GM21526 (cell line): Measurements from ENCODE around the gene DPY19L1.
"Not testable (repeated sequence)": the region's sequence is repeated elsewhere in the genome, so short reads cannot be mapped to it uniquely, and the experiment has no call there.

Experiments used
- ATAC-seq: cut with Tn5 transposase; IDR thresholded peaks from one replicate; pipeline ENCODE4 v1.9.1; 2021; ENCODE audit warnings: moderate library complexity; ENCODE audit not compliant: unreplicated experiment, low FRiP score

DPY19L1 gene

DNA sequence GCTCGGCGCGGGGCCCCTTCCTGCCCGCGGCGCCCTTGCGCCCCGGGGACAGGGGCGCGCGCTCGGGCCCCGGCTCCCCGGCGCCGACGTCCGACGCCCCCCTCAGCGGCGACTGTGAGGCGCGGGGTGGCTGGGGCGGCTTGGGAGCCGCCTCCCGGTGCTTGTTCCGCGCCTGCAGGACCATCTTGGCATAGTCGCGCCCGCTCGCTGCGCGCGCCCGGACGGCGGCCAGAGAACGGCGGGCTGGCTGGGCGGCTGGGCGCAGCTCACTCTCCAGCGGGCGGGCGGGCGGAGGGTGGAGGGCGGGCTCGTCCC is at the start of gene DPY19L1:
TSS of gene DPY19L1 (minus strand) at position 275 of the 315 bp plus-strand sequence. CDS start at position 184, 91 bp downstream.
- ATAC-seq: peak; percentile 21

GRCh38 chr7:35079517-35079916 is 42.2 kb upstream of the DPY19L1 start:
- not testable (repeated sequence) for ATAC-seq

DNA sequence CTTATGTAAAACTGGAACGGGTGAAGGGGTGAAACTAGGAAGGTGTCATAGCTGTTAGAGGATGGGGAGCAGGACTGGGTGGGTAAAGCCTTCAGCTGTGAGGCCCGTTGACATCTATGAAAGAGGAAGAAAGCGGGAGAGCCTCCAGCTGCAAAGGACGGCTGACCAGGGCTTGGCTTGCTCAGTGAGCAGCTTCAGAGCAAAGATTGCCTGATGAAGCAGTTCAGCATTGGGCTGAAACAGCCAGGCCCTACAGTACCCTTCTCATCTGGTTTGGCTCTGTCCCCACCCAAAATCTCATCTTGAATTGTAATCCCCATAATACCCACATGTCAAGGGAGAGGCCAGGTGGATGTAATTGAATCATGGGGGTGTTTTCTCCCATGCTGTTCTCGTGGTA is 36.7 kb upstream of the DPY19L1 start:
- not testable (repeated sequence) for ATAC-seq

GRCh38 chr7:35072950-35073827 is 35.9 kb upstream of the DPY19L1 start:
- peak; percentile 65 for ATAC-seq

DNA sequence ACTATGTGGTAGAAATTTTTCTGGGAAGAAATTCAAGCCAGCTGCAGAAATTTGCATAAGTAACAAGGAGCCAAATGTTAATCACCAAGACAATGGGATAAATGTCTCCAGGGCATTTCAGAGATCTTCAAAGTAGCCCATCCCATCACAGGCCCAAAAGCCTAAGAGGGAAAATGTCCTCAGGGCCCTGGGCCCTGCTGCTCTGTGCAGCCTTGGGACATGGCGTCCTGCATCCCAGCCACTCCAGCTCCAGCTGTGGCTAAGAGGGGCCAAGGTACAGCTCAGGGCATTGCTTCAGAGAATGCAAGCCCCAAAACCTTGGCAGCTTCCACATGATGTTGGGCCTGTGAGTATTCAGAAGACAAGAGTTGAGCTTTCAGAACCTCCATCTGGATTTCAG is 31.8 kb upstream of the DPY19L1 start:
- not testable (repeated sequence) for ATAC-seq

DNA sequence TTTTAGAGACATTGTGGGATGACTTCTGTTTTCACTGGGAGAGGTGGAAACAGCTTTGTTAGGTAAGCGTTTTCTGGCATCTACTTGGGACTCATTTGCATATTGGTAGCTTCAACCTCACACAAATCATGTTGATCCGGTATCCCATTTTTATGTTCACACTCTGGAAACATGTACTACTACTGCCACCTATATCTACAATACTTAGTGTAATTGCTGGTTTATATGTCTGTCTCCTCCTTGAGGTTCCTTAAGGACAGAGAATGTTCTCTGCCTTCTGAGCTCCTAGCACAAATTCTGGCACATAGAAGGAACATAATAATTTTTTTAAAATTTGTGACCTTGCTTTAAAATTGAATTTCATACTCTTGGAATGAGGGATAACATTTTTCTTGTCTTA is 28.1 kb upstream of the DPY19L1 start:
- not testable (repeated sequence) for ATAC-seq

- not testable (repeated sequence) for ATAC-seq
Observed at GRCh38 chr7:35058571-35058970, 21.3 kb upstream of the DPY19L1 start.

DNA sequence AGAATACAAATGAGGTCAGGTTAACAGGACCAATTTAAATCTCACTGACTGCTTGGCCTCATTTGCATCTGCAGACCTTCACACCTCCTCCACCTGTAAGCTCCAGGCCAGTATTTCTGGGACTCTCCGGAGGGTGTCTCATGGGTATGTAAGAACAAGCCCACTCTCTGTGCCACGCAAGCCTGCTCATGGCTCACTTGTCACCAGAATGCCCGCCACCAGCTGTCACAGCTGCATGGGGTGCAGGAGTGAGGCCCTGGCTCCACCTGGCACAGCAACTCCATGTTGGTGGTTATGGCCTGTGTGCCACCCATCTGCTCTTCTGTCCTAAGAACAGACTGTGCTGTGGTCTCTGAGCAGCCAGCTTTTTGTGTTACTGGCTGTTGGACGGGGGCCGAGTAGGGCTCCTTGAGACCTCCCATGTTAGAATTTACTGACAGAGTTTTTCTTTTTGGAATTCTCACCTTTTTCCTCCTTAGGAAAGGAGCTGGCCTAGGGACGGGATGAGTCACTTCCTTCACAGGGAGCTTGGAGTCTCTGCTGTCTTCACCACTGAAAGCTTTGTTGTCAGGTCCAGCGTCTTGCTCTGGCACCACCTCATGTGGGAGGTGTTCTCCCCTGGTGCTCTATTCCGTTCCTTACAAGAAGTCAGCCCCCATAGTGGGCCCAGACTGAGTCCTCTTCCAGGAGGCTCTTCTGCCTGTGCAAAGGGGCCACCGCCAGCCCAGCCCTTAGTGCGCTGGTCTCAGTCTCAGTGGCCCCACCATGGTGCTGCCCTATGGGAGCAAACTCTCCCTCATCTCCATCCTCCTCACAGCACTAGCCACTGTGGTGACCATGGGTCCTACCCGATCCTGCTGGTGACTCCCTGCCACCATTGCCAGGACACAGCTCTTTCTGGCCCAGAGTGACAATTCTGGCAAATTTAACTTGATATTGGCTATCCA is 20.5 kb upstream of the DPY19L1 start:
- ATAC-seq: not testable (repeated sequence)

DNA sequence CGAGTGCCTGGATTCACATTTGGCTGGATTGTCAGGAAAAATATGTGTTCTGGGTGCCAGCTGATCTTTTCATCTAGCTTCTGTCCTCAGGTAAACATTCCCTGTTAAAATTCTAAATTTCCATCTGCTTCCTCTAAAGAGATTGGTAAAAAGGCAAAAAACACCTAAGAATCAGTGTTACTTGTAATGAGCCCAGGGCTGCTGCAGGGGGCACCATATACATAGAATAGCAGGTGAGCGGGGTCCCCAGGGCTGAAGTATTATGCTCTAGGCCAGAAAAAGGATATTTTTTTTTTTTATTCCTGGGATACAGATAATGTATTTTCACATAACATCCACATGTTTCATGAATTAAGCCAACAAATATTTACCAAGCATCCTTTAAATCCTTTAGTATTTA is 18.4 kb upstream of the DPY19L1 start:
- peak; percentile 66 for ATAC-seq

DNA sequence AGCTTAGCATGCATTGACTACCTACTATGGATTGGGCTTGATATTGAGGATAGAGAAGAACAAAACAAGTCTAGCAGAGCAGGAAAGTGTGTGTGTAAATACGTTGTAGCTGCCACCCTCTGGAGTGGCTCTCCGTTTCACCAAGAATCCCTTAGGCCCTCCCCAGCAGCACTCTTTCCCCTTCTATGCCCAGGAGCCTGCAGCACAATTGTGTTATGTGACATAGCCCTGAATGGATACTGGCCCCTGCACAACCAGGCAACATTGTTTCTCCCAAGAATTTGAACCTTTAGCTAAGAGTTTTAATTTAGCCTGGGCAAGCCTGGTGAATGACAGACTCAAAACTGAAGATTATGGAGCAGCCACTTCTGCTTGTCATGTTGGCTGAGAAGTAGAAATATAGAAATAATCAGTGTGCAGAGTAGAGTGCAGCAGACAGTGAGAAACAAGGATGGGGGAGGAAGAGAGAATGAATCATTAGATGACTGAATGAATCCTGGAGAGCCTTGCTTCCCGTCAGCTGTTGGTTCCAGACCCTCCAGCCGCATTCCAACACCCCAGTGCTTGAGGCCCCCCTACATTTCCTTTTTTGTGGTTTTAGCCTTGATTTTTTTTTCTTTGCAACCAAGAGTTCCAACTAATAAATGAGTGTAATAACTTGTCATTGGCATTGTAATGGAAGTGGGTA is 16.3 kb upstream of the DPY19L1 start:
- ATAC-seq: not testable (repeated sequence)

GRCh38 chr7:35048390-35048789 is 11.1 kb upstream of the DPY19L1 start:
- ATAC-seq: not testable (repeated sequence)

DNA sequence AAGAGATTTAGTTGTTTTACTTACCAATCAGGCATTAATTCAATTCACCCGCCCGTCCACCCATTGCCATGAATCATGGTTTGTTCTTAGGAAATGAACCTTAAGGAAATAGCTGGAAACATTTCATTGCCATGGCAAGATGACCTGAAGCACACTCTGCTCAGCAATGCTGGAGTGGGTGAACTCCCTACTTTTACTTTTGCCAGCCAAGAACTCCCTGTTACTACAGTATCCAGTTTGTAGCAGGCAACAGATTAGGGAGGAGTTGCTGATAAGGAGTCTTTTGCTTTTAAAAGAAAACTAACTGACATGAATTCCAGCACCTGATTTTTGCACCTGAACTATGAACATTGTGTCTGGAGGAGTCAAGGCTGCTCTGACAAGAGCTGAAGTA is 10.6 kb upstream of the DPY19L1 start:
- ATAC-seq: not testable (repeated sequence)

DNA sequence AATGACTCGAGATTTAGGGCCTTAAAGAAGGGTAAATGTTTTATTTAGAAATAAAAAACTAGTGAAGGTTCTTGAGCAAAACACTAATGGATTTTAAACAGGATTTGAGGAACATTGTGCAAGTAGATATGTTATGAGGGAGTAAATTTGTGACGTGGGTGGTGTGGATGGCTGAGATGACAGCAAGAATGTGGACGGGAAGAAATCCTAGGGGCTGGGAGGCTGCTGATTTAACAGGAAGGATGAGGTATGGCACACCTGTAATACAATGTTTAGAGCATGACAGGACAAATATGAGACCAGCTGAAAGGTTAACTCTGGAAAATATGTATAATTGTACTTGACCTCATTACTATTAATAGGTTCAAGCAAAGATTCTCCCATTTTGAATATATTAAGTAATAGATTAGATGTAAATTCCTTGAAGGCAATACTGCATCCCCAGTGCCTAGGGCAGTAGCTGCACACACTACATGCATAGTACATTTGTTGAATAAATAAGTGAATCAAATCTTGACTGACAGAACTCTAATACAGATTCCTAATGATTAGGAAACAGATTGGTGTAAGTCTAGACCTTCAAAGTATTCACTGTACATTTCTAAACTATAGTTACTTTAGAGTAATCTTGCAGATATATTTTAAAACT is 10.1 kb upstream of the DPY19L1 start:
- ATAC-seq: not testable (repeated sequence)

DNA sequence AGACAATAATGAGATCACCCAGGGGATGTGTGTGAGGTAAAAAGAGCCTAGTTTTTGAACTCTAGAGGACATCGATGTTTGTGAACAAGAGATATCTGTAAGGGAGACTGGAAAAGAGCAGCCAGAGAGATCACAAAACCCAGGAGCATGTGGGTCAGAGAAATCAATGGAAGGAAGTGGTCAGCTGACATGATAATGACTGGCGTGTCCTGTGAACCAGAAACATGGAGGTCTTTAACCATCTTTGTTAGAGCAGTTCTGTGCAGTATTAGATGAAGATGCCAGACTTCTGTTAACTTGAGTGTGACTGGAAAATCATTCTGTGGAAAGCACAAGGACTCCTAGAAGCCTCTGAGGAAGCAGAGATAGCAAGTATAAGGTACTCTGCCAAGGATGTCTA is 6.0 kb upstream of the DPY19L1 start:
- not testable (repeated sequence) for ATAC-seq

DNA sequence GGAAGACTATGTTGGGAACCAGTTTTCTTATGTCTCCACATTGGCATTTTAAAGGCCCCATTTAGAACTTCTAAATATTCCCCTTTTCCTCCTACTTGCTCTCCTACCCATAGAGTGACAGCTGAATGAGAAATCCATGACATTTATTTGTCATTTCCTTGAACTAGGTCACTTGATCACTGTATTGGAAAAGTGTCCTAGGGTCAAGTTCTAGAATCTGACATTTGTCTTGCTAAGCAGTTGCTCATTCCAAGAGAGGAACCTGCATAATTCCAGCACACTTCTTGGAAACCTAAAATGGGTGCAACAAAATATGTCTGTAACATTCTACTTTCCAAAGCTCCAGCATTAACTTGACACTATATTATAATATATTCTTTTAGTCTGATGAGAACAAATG is 3.6 kb upstream of the DPY19L1 start:
- ATAC-seq: no peak

- ATAC-seq: no peak
Observed at GRCh38 chr7:35039343-35039742, 2.1 kb upstream of the DPY19L1 start.

GRCh38 chr7:35038354-35038753 is 1.1 kb upstream of the DPY19L1 start:
- ATAC-seq: no peak

DNA sequence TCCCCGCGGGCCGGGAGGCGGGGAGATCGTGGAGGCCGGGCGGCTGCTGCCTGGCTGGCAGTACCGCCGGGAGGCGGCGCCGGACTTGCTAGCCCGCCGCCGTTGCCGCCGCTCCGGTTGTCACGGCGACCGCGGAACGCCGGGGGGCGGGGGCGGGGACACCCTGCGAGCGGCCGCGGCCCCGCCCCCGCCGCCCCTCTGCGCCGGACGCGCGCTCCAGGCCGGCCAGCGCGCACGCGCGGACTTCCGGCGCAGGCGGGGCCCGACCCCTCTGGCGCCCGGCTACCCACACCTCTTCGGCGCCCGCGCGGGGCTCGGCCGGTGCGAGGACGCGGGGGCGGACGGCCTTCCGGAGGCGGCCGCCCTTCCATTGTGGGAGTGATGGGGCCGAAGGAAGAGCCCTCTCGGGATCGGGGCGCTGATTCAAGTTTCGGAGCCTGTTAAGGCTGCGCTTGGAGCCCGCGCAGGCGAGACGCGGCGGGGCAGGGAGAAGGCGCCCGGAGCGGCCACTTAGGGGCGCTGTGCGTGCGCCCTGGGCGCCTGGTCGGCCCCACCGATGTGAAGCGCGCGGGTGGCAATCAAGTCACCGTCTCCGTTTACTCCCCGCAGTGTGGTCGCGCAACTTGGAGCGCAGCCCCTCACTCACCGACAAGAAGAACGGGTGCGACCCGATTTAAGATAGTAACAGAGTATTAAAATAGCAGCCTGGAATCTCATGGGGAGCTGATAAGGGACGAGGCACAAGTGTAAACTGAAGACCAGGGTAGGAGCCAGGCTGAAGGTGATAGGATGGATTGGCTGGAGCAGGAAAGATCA is 449 bp upstream of the DPY19L1 start:
- ATAC-seq: peak; percentile 87
